ENCODE measurements around the gene AUTS2.

Gene AUTS2

GRCh38 chr7:70171369-70171920, 573.2 kb downstream of the AUTS2 start:
- no peak for TF ChIP-seq CTCF (IDR thresholded peaks at IDR 0.05; ENCODE audit: borderline replicate concordance, insufficient read depth, low read depth, low read length)

GRCh38 chr7:70177166-70177565, 578.9 kb downstream of the AUTS2 start:
- TF ChIP-seq CTCF (IDR thresholded peaks at IDR 0.05; ENCODE audit: borderline replicate concordance, insufficient read depth, low read depth, low read length) = no peak

More at GRCh38 chr7:70171369-70171920, 573.2 kb downstream of the AUTS2 start:
- H3K4me3 ChIP-seq (ENCODE audit: low read depth, low read length) = no peak overlapping the region

GRCh38 chr7:70178211-70178610, 579.9 kb downstream of the AUTS2 start:
- H3K4me3 ChIP-seq (ENCODE audit: low read depth, low read length) = no peak overlapping the region
- no peak for TF ChIP-seq CTCF (IDR thresholded peaks at IDR 0.05; ENCODE audit: borderline replicate concordance, insufficient read depth, low read depth, low read length)

More at GRCh38 chr7:70177166-70177565, 578.9 kb downstream of the AUTS2 start:
- no peak overlapping the region for H3K4me3 ChIP-seq (ENCODE audit: low read depth, low read length)

GRCh38 chr7:70178787-70179186, 580.5 kb downstream of the AUTS2 start:
- no peak for TF ChIP-seq CTCF (IDR thresholded peaks at IDR 0.05; ENCODE audit: borderline replicate concordance, insufficient read depth, low read depth, low read length)
- H3K4me3 ChIP-seq (ENCODE audit: low read depth, low read length) = no peak overlapping the region

- no peak for TF ChIP-seq CTCF (IDR thresholded peaks at IDR 0.05; ENCODE audit: borderline replicate concordance, insufficient read depth, low read depth, low read length)
- H3K4me3 ChIP-seq (ENCODE audit: low read depth, low read length) = no peak overlapping the region
Observed at GRCh38 chr7:70182521-70182920, 584.2 kb downstream of the AUTS2 start.

- H3K4me3 ChIP-seq (ENCODE audit: low read depth, low read length) = no peak overlapping the region
- TF ChIP-seq CTCF (IDR thresholded peaks at IDR 0.05; ENCODE audit: borderline replicate concordance, insufficient read depth, low read depth, low read length) = no peak
Observed at GRCh38 chr7:70183278-70183677, 585.0 kb downstream of the AUTS2 start.

GRCh38 chr7:70188901-70189650, 590.8 kb downstream of the AUTS2 start:
- no peak for TF ChIP-seq CTCF (IDR thresholded peaks at IDR 0.05; ENCODE audit: borderline replicate concordance, insufficient read depth, low read depth, low read length)
- H3K4me3 ChIP-seq (ENCODE audit: low read depth, low read length) = no peak overlapping the region

Measured in GM12875 (cell line).